ENCODE data around the gene IPO13. TPM values are rescaled to one million over a fixed set of nuclear protein-coding genes. Genes with fewer than 3 reads are reported as not detected.

The IPO13 gene
- total RNA-seq, 2 donors from 2014 or later = 22.2 to 34.3 TPM

DNA sequence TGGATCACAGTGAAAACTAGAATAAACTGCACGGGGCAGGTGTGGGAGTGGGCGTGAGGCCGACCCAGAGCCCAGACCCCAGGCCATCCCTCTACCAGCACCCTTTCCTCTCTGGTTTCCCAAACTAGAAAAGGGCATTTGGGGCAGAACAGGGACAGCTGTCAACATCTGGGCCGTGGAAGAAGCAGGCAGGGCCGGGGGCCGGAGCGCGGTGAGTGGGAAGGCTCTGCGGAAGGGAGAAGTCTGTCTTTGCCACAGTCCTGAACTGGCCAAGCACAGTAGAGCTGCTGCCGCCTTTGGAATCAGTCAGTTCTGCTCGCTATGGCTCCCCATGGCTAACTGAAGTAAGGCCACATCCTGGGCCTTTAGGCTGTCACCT is 51.2 kb downstream of the IPO13 start:
- TF ChIP-seq, protein P1, sequence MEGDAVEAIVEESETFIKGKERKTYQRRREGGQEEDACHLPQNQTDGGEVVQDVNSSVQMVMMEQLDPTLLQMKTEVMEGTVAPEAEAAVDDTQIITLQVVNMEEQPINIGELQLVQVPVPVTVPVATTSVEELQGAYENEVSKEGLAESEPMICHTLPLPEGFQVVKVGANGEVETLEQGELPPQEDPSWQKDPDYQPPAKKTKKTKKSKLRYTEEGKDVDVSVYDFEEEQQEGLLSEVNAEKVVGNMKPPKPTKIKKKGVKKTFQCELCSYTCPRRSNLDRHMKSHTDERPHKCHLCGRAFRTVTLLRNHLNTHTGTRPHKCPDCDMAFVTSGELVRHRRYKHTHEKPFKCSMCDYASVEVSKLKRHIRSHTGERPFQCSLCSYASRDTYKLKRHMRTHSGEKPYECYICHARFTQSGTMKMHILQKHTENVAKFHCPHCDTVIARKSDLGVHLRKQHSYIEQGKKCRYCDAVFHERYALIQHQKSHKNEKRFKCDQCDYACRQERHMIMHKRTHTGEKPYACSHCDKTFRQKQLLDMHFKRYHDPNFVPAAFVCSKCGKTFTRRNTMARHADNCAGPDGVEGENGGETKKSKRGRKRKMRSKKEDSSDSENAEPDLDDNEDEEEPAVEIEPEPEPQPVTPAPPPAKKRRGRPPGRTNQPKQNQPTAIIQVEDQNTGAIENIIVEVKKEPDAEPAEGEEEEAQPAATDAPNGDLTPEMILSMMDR (IDR thresholded peaks at IDR 0.05) = no peak
- Histone ChIP-seq H3K27ac (no peak overlapping the region), H3K4me1 (ENCODE audit: control insufficient read depth in 1 of 2, low read depth in 2 of 2) (peaks cover 5 to 18% of the 10 kb centered on the region in 2 donors), H3K27me3 (replicated peaks; ENCODE audit: insufficient read depth) (no peaks in the 10 kb centered on the region), H3K36me3 (peaks cover 13% of the 10 kb centered on the region), H3K4me3 (no peak overlapping the region), H3K9me3 (no peaks in the 10 kb centered on the region)
- DNase-seq (ENCODE audit: low spot score) (no peak), ATAC-seq (ENCODE audit: insufficient number of reproducible peaks, low FRiP score, low read depth) (no peak)

GRCh38 chr1:43999455-43999854 is 52.7 kb downstream of the IPO13 start:
- H3K36me3 ChIP-seq = peaks cover 13% of the 10 kb centered on the region
- ATAC-seq (ENCODE audit: insufficient number of reproducible peaks, low FRiP score, low read depth) = no peak
- H3K9me3 ChIP-seq = no peaks in the 10 kb centered on the region
- H3K27me3 ChIP-seq (replicated peaks; ENCODE audit: insufficient read depth) = no peaks in the 10 kb centered on the region
- H3K27ac ChIP-seq = no peak overlapping the region
- no peak overlapping the region for H3K4me3 ChIP-seq
- no peak for DNase-seq (ENCODE audit: low spot score)
- TF ChIP-seq, protein P1 (IDR thresholded peaks at IDR 0.05) = no peak
- H3K4me1 ChIP-seq (ENCODE audit: control insufficient read depth in 1 of 2, low read depth in 2 of 2) = peaks cover 5 to 18% of the 10 kb centered on the region in 2 donors

GRCh38 chr1:44000122-44000665 is 53.4 kb downstream of the IPO13 start:
- Histone ChIP-seq H3K27ac (no peak overlapping the region), H3K27me3 (replicated peaks; ENCODE audit: insufficient read depth) (no peaks in the 10 kb centered on the region), H3K4me3 (no peak overlapping the region), H3K36me3 (peaks cover 13% of the 10 kb centered on the region), H3K9me3 (no peaks in the 10 kb centered on the region), H3K4me1 (ENCODE audit: control insufficient read depth in 1 of 2, low read depth in 2 of 2) (peaks cover 5 to 18% of the 10 kb centered on the region in 2 donors)
- no peak for DNase-seq (ENCODE audit: low spot score)
- TF ChIP-seq, protein P1 (IDR thresholded peaks at IDR 0.05) = no peak
- no peak for ATAC-seq (ENCODE audit: insufficient number of reproducible peaks, low FRiP score, low read depth)

GRCh38 chr1:44002165-44002564 is 55.4 kb downstream of the IPO13 start:
- TF ChIP-seq, protein P1 (IDR thresholded peaks at IDR 0.05) = no peak
- Histone ChIP-seq H3K36me3 (peaks cover 13% of the 10 kb centered on the region), H3K9me3 (no peaks in the 10 kb centered on the region), H3K27ac (no peak overlapping the region), H3K27me3 (replicated peaks; ENCODE audit: insufficient read depth) (no peaks in the 10 kb centered on the region), H3K4me1 (ENCODE audit: control insufficient read depth in 1 of 2, low read depth in 2 of 2) (peaks cover 0 to 9% of the 10 kb centered on the region in 2 donors), H3K4me3 (no peak overlapping the region)
- no peak for DNase-seq (ENCODE audit: low spot score)
- no peak for ATAC-seq (ENCODE audit: insufficient number of reproducible peaks, low FRiP score, low read depth)

DNA sequence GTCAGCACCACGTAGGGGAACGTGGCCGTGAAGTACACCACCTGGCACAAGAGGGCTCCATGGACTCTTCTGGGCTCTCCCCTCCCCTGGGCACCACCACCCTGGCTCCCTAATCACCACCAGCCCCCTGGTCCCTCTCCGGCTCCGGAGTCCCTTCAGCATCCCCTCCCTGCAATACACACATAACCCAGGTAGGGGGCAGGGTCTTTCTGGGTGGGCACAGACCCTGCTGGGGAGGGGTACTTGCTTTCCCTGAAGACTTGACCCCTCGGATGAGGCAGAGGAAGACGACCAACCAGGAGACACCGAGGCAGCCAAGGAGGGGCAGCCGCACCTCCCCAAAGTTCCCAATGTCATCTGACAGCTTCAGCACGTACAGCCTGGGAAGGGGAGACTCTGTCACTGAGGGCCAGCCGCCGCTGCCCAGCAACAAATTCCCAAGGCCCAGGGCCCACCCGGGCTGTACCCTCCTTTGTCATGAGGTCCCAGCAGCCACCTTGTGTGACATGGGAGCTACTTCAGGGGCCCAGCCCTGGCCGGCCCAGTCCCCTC is 55.9 kb downstream of the IPO13 start:
- H3K36me3 ChIP-seq = peaks cover 13% of the 10 kb centered on the region
- ATAC-seq (ENCODE audit: insufficient number of reproducible peaks, low FRiP score, low read depth) (no peak), DNase-seq (ENCODE audit: low spot score) (no peak)
- H3K4me3 ChIP-seq = no peak overlapping the region
- H3K27me3 ChIP-seq (replicated peaks; ENCODE audit: insufficient read depth) = no peaks in the 10 kb centered on the region
- no peaks in the 10 kb centered on the region for H3K9me3 ChIP-seq
- TF ChIP-seq, protein P1 (IDR thresholded peaks at IDR 0.05) = peak; percentile 12
- H3K4me1 ChIP-seq (ENCODE audit: control insufficient read depth in 1 of 2, low read depth in 2 of 2) = peaks cover 0 to 4% of the 10 kb centered on the region in 2 donors
- no peak overlapping the region for H3K27ac ChIP-seq
